Upper lobe of left lung (tissue), 6 donors: Measurements from ENCODE around the gene MARCHF3. TPM values are rescaled to one million over a fixed set of nuclear protein-coding genes. Genes with fewer than 3 reads are reported as not detected.

ENCODE experiments used
- ATAC-seq, 2 donors: fragments of 200-7000 bp; cut with Tn5 transposase; one replicate each; pipeline ENCODE4 v1.9.1; 2022; ENCODE audit warnings: mild to moderate bottlenecking in 2 of 2, moderate library complexity in 2 of 2; ENCODE audit not compliant: low FRiP score in 2 of 2
- DNase-seq, 2 donors: peaks; one replicate each; pipeline ENCODE4 v3.0.0-alpha.2; 2019 to 2020
- H3K27ac ChIP-seq, 4 donors: fragments of 200-600 bp; sonication (generic); one replicate each; pipeline ENCODE4 v1.5.1; 2016 to 2019
- H3K27me3 ChIP-seq, 4 donors: fragments of 200-600 bp; sonication (generic); one replicate each; pipeline ENCODE4 v1.5.1; 2017 to 2019
- H3K36me3 ChIP-seq, 4 donors: fragments of 200-600 bp; sonication (generic); one replicate each; pipeline ENCODE4 v1.5.1; 2016 to 2019
- H3K4me1 ChIP-seq, 4 donors: fragments of 200-600 bp; sonication (generic); one replicate each; pipeline ENCODE4 v1.5.1; 2018 to 2019
- H3K4me3 ChIP-seq, 4 donors: fragments of 200-600 bp; sonication (generic); one replicate each; pipeline ENCODE4 v1.5.1; 2017 to 2019; ENCODE audit warnings: mild to moderate bottlenecking in 2 of 4, moderate library complexity in 1 of 4
- H3K9me3 ChIP-seq, 4 donors: fragments of 200-600 bp; sonication (generic); one replicate each; pipeline ENCODE4 v1.5.1; 2018 to 2019
- CTCF ChIP-seq, 6 experiments: fragments of 450-650 bp in 4 of 6; fragments of 200-600 bp in 2 of 6; sonication (generic) in 2 of 6; IDR thresholded peaks; one replicate each; pipeline ENCODE4 v1.5.1; 2016 to 2019; ENCODE audit warnings: antibody characterized with exemption in 6 of 6
- EP300 ChIP-seq, 4 donors: sonication (generic); formaldehyde crosslinking; IDR thresholded peaks; one replicate each; pipeline ENCODE4 v1.5.1; 2017; ENCODE audit warnings: antibody characterized with exemption in 4 of 4, control low read depth in 2 of 4
- POLR2A ChIP-seq, 4 donors: fragments of 450-650 bp; IDR thresholded peaks; one replicate each; pipeline ENCODE4 v1.5.1; 2016 to 2017; ENCODE audit warnings: antibody characterized with exemption in 4 of 4, mild to moderate bottlenecking in 2 of 4
- POLR2AphosphoS5 ChIP-seq, 2 donors: sonication (generic); formaldehyde crosslinking; IDR thresholded peaks; one replicate each; pipeline ENCODE4 v1.5.1; 2017; ENCODE audit warnings: antibody characterized with exemption in 2 of 2
- WGBS, 2 donors: methylation state at CpG; one replicate each; pipeline ENCODE4 v1.1.5; 2017 to 2018; 5-methylcytosine and 5-hydroxymethylcytosine counted together
- total RNA-seq, 6 donors: library from RNA; depleted of rRNA in 4 of 6; stranded (reverse); fragments of >200 nt in 4 of 6; gene quantifications; one replicate each; pipeline versions ENCODE4 v1.1.0 to v1.2.1, GENCODE V29; 2016 to 2021
- donor health status: DM: no; HTN: no; CAD: no; lungs with moderate emphysema.
- donor health status: DM: no; HTN: yes; CAD: no; lungs with severe emphysema.

Gene MARCHF3
- total RNA-seq, 6 donors from 2014 or later = 2.1 to 16.2 (median 6.7) TPM

GRCh38 chr5:126826619-126827215 is 203.6 kb downstream of the MARCHF3 start:
- H3K27me3 ChIP-seq = no peaks in the 10 kb centered on the region
- H3K9me3 ChIP-seq = no peaks in the 10 kb centered on the region
- TF ChIP-seq POLR2A (IDR thresholded peaks at IDR 0.05) (no peak), POLR2AphosphoS5 (IDR thresholded peaks at IDR 0.05) (no peak)
- whole genome bisulfite sequencing, 2 donors = 65 to 81% methylated on average over 3 of the region's 3 CpGs
- no peak overlapping the region for H3K27ac ChIP-seq
- ATAC-seq = no peak
- no peaks in the 10 kb centered on the region for H3K4me1 ChIP-seq
- peaks cover 0 to 18% (median 9%) of the 10 kb centered on the region in 4 donors for H3K36me3 ChIP-seq
- H3K4me3 ChIP-seq = no peak overlapping the region
- DNase-seq = no peak

- ATAC-seq = no peak
- 95 to 100% methylated on average over 5 of the region's 5 CpGs for WGBS, 2 donors
- Histone ChIP-seq H3K4me3 (no peak overlapping the region), H3K4me1 (no peaks in the 10 kb centered on the region), H3K36me3 (peaks cover 0 to 4% (median 0%) of the 10 kb centered on the region in 4 donors), H3K9me3 (no peaks in the 10 kb centered on the region), H3K27me3 (no peaks in the 10 kb centered on the region), H3K27ac (no peak overlapping the region)
- no peak for DNase-seq
- no peak for TF ChIP-seq EP300 (IDR thresholded peaks at IDR 0.05)
- TF ChIP-seq CTCF (IDR thresholded peaks at IDR 0.05) = no peak
- no peak for TF ChIP-seq POLR2A (IDR thresholded peaks at IDR 0.05)
- TF ChIP-seq POLR2AphosphoS5 (IDR thresholded peaks at IDR 0.05) = no peak
These were observed 211.1 kb downstream of the MARCHF3 start for GRCh38 chr5:126819253-126819652.

GRCh38 chr5:126818736-126819135 is 211.6 kb downstream of the MARCHF3 start:
- WGBS, 2 donors = 80 to 89% methylated on average over 4 of the region's 4 CpGs
- H3K4me1 ChIP-seq = no peaks in the 10 kb centered on the region
- no peak overlapping the region for H3K4me3 ChIP-seq
- no peaks in the 10 kb centered on the region for H3K9me3 ChIP-seq
- DNase-seq (no peak), ATAC-seq (no peak)
- H3K36me3 ChIP-seq = peaks cover 0 to 4% (median 0%) of the 10 kb centered on the region in 4 donors
- no peaks in the 10 kb centered on the region for H3K27me3 ChIP-seq
- TF ChIP-seq CTCF (IDR thresholded peaks at IDR 0.05) (no peak), POLR2A (IDR thresholded peaks at IDR 0.05) (no peak), EP300 (IDR thresholded peaks at IDR 0.05) (no peak), POLR2AphosphoS5 (IDR thresholded peaks at IDR 0.05) (no peak)
- no peak overlapping the region for H3K27ac ChIP-seq

Other genes starting within 250 kb of the MARCHF3 start
- 10 to 100 TPM in 1 of 6 donors, 1 to 10 TPM in 5; 1.9 to 13.6 (median 6.1) TPM for gene C5orf63, start 42.9 kb upstream of the MARCHF3 start, total RNA-seq